SK-N-SH (cell line): Measurements from ENCODE around the gene FOXP1.

Experiments used
- MXI1 ChIP-seq: IDR thresholded peaks from 2 replicates; pipeline ENCODE4 v1.6.1; 2012; ENCODE audit warnings: mild to moderate bottlenecking, low read depth, low read length, improper control_type of control experiment
- NFIC ChIP-seq: IDR thresholded peaks from 2 replicates; pipeline ENCODE4 v1.4.0; 2012; ENCODE audit warnings: borderline replicate concordance
- NRF1 ChIP-seq: IDR thresholded peaks from 2 replicates; pipeline ENCODE4 v1.6.1; 2012; ENCODE audit warnings: low read depth, mild to moderate bottlenecking, low read length
- POLR2AphosphoS5 ChIP-seq: IDR thresholded peaks from 2 replicates; pipeline ENCODE4 v1.6.1; 2012; ENCODE audit warnings: low read depth, low read length
- RAD21 ChIP-seq: IDR thresholded peaks from 2 replicates; pipeline ENCODE4 v1.6.1; 2012; ENCODE audit warnings: mild to moderate bottlenecking, low read length
- SMC3 ChIP-seq: IDR thresholded peaks from 2 replicates; pipeline ENCODE4 v1.6.1; 2012; ENCODE audit warnings: low read depth, low read length, improper control_type of control experiment
- TAF1 ChIP-seq: IDR thresholded peaks from 2 replicates; pipeline ENCODE4 v1.6.1; 2012; ENCODE audit warnings: low read depth, mild to moderate bottlenecking, low read length, moderate library complexity, borderline replicate concordance
- TCF12 ChIP-seq: IDR thresholded peaks from 2 replicates; pipeline ENCODE4 v1.4.0; 2012
- TF ChIP-seq, protein P1 (sequence below): fragments of 200-600 bp; sonication (generic); IDR thresholded peaks from 2 replicates; pipeline ENCODE4 v1.6.1; 2017; ENCODE audit warnings: antibody characterized with exemption, mild to moderate bottlenecking, moderate library complexity
- TF ChIP-seq, protein P2 (sequence below): IDR thresholded peaks from 2 replicates; pipeline ENCODE4 v1.4.0; 2012; ENCODE audit warnings: low read depth, borderline replicate concordance
- TF ChIP-seq, protein P3 (sequence below): IDR thresholded peaks from 2 replicates; pipeline ENCODE4 v1.4.0; 2012; ENCODE audit warnings: low read depth
- TF ChIP-seq, protein P4 (sequence below): fragments of 150-350 bp; IDR thresholded peaks from 2 replicates; pipeline ENCODE4 v1.6.1; 2016; ENCODE audit warnings: mild to moderate bottlenecking, low read depth, low read length
- TF ChIP-seq, protein P5 (sequence below): IDR thresholded peaks from 2 replicates; pipeline ENCODE4 v1.4.0; 2012; ENCODE audit warnings: low read depth, borderline replicate concordance
- TF ChIP-seq, protein P6 (sequence below): fragments of 150-350 bp; IDR thresholded peaks from 2 replicates; pipeline ENCODE4 v1.6.1; 2017; ENCODE audit warnings: antibody characterized with exemption, low read length, low read depth, borderline replicate concordance

DNA sequence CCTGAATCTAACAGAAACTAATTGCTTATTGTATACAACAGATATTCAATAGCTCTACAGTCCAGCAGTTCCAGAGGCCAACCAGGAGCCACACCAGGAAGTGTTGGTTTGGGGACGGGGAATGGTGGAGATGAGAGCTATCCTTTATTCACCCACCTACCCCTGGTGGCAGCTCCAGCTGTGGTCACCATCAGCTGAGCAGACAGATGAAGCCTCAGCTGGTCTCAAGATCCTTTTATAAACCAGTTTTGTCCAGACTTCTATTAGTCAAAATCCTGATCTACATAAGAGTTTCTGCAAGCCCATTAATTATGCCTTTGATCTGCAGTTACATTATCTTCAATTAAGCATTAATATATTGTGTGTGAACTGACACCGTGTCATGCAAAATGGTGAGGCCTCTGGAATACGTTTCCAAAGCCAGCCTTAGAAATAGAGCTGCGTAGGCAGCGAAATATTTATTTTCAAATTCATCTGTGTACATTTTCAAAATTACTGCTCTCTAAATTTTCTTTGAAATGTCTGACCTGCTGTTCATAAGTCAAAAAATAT lies 488.8 kb downstream of the FOXP1 start:
- TF ChIP-seq, protein P1, sequence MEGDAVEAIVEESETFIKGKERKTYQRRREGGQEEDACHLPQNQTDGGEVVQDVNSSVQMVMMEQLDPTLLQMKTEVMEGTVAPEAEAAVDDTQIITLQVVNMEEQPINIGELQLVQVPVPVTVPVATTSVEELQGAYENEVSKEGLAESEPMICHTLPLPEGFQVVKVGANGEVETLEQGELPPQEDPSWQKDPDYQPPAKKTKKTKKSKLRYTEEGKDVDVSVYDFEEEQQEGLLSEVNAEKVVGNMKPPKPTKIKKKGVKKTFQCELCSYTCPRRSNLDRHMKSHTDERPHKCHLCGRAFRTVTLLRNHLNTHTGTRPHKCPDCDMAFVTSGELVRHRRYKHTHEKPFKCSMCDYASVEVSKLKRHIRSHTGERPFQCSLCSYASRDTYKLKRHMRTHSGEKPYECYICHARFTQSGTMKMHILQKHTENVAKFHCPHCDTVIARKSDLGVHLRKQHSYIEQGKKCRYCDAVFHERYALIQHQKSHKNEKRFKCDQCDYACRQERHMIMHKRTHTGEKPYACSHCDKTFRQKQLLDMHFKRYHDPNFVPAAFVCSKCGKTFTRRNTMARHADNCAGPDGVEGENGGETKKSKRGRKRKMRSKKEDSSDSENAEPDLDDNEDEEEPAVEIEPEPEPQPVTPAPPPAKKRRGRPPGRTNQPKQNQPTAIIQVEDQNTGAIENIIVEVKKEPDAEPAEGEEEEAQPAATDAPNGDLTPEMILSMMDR = no peak
- TF ChIP-seq, protein P2, sequence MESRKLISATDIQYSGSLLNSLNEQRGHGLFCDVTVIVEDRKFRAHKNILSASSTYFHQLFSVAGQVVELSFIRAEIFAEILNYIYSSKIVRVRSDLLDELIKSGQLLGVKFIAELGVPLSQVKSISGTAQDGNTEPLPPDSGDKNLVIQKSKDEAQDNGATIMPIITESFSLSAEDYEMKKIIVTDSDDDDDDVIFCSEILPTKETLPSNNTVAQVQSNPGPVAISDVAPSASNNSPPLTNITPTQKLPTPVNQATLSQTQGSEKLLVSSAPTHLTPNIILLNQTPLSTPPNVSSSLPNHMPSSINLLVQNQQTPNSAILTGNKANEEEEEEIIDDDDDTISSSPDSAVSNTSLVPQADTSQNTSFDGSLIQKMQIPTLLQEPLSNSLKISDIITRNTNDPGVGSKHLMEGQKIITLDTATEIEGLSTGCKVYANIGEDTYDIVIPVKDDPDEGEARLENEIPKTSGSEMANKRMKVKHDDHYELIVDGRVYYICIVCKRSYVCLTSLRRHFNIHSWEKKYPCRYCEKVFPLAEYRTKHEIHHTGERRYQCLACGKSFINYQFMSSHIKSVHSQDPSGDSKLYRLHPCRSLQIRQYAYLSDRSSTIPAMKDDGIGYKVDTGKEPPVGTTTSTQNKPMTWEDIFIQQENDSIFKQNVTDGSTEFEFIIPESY = no peak
- TF ChIP-seq, protein P3, sequence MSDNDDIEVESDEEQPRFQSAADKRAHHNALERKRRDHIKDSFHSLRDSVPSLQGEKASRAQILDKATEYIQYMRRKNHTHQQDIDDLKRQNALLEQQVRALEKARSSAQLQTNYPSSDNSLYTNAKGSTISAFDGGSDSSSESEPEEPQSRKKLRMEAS = no peak
- TF ChIP-seq TAF1 (no peak), NFIC (no peak), POLR2AphosphoS5 (no peak), RAD21 (no peak), MXI1 (no peak), NRF1 (no peak), TCF12 (no peak), SMC3 (no peak)
- TF ChIP-seq, protein P4, sequence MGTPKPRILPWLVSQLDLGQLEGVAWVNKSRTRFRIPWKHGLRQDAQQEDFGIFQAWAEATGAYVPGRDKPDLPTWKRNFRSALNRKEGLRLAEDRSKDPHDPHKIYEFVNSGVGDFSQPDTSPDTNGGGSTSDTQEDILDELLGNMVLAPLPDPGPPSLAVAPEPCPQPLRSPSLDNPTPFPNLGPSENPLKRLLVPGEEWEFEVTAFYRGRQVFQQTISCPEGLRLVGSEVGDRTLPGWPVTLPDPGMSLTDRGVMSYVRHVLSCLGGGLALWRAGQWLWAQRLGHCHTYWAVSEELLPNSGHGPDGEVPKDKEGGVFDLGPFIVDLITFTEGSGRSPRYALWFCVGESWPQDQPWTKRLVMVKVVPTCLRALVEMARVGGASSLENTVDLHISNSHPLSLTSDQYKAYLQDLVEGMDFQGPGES = no peak
- TF ChIP-seq, protein P5, sequence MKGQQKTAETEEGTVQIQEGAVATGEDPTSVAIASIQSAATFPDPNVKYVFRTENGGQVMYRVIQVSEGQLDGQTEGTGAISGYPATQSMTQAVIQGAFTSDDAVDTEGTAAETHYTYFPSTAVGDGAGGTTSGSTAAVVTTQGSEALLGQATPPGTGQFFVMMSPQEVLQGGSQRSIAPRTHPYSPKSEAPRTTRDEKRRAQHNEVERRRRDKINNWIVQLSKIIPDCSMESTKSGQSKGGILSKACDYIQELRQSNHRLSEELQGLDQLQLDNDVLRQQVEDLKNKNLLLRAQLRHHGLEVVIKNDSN = no peak
- TF ChIP-seq, protein P6, sequence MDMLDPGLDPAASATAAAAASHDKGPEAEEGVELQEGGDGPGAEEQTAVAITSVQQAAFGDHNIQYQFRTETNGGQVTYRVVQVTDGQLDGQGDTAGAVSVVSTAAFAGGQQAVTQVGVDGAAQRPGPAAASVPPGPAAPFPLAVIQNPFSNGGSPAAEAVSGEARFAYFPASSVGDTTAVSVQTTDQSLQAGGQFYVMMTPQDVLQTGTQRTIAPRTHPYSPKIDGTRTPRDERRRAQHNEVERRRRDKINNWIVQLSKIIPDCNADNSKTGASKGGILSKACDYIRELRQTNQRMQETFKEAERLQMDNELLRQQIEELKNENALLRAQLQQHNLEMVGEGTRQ = no peak
